SK-MEL-5 (cell line): ENCODE measurements around the gene NMS. TPM values are rescaled to one million over a fixed set of nuclear protein-coding genes. Genes with fewer than 3 reads are reported as not detected.

ENCODE experiments used
- DNase-seq: peaks from one replicate; pipeline ENCODE4 v3.0.0-alpha.2; 2016; ENCODE audit warnings: low read depth, low spot score
- in situ Hi-C: cut with HindIII; loops from 2 replicates; pipeline ENCODE4 v1.10.0; 2016; ENCODE audit warnings: low sequenced_read_pairs, high pct_unique_total_duplicates, low pct_unique_long_range_greater_than_20kb
- total RNA-seq: library from RNA; depleted of rRNA; stranded (reverse); fragments of >200 nt; shearing (Covaris generic); gene quantifications from 2 replicates; pipeline ENCODE4 v1.2.3, GENCODE V29; 2014

NMS gene
- total RNA-seq, 1 experiment from 2014 or later = not detected

DNA sequence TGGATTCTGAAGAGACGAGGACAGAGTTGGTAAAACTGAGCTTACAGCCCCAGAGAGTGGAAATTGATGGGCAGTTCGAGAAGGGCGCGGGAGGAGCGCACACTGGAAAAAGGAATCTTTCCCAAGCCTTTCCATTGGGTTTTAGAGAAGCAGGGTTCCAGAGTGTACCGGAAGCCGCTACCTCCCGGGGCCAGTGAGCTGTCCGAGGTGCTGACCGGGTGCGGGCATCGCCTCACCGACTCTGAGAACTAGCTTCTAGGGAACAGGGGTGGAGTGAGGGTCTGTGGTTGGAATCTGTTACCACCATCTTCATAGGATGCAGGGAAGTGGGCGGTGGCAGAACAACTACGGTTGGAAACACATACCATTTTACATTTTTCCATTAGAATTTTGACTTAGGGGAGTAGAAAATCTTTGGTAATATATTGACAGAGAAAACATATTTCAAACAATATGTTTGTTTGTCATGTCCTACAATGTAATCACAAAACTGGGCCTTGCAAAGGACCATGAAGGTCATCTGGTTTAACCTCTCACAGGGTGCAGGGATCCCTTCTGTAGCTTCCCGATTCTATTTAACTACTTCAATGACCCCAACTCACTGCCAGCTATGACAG, 724 bp downstream of the NMS start:
- in situ Hi-C loops = no loop called here
- DNase-seq = peak; percentile 25

DNA sequence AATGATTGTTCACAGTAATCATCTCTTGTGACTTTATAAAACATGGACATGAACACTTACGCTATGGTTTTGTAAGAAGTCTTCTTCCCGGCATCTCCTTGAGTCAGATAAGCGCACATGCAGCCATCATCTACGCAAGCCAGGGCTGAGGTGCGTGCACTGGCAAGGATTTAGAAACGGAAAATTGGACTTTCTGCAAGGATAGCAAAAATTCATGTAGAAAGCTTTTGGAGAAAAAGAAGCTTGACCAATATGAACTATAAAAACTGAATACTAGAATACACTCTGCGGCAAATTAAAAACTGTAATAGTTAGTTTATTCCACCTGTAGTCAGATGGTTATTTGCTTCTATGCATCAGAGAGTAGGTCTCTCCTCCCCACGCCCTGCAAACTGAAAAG, 6.3 kb downstream of the NMS start:
- in situ Hi-C loops = no loop called here
- DNase-seq = no peak

DNA sequence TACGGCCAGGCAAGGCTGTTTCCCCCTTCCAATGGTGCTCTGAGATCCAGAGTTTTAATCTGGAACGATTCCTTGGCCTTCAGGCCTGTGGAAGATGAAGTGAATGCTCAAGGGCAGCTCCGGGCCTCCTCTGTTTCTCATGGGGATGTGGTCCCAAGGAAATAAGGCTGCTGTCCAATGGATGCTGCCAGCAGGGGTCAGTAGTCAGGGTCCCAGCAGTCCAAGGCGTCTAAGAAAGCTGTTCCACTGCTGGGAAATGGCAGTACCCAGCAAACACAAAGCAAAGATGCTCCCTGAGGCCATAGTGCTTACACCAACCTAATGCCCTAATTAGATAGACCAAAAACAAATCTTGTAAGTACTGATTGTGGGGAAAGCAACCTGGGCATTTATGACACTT, 12.5 kb downstream of the NMS start:
- in situ Hi-C loops = no loop called here
- DNase-seq = peak; percentile 73

GRCh38 chr2:100483895-100484294, 13.6 kb downstream of the NMS start:
- in situ Hi-C loops = no loop called here
- no peak for DNase-seq

DNA sequence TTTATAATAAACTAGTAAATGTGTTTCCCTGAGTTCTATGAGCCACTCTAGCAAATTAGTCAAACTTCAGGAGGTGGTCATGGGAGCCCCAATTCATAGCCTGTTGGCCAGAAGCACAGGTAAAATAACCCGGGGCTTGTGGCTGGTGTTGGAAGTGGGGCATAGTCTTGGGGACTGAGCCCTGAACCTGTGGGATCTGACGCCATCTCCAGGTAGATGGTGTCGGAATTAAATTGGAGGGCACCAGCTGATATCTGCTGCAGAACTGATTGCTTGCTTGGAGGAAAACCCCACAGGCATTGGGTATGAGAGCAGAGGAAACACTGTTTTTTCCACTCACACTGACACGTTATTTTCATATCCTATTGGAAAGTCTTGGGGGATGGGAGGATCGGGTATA, 14.1 kb downstream of the NMS start:
- in situ Hi-C loops = no loop called here
- DNase-seq = no peak

GRCh38 chr2:100485396-100485795, 15.1 kb downstream of the NMS start:
- no peak for DNase-seq
- in situ Hi-C loops = no loop called here

DNA sequence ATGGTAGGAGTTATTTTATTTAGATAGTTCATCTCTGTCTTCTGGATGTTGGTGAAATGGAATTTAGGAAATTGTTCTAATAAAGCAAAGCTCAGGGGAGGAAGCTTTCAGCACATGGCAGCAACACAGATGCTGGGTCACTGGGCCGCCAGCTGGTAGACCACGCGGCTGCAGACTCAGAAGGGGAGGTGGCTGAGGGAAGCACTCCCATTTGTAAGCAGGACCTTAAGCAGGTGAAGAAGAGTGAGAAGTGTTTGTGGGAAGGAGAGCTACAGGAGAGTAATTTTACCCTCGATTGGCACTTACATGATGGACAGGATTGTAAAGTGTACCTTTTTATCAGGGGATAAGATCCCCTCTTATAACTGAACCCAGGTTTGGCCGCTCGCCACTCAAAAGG, 24.4 kb downstream of the NMS start:
- DNase-seq = no peak
- in situ Hi-C loops = no loop called here

DNA sequence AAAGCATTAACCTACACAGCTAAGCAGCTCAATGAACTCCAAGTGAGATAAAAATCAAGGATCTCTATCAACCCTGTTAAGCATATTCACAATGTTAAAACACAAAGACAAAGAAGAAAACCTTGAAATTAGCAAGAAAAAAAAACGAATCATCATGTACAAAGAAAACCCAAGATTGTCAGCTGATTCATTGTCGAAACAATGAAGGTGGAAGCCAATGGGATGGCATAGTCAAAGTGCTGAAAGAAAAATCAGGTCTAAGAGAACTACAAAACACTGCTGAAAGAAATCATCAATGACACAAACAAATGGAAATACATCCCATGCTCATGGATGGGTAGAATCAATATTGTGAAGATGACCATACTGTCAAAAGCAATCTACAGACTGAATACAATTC, 32.5 kb downstream of the NMS start:
- in situ Hi-C loops = no loop called here
- no peak for DNase-seq

GRCh38 chr2:100504542-100504941, 34.3 kb downstream of the NMS start:
- no peak for DNase-seq
- in situ Hi-C loops = no loop called here

- in situ Hi-C loops = no loop called here
- no peak for DNase-seq
Observed at GRCh38 chr2:100509066-100509465, 38.8 kb downstream of the NMS start.

GRCh38 chr2:100513650-100514049, 43.4 kb downstream of the NMS start:
- in situ Hi-C loops = no loop called here
- DNase-seq = no peak

GRCh38 chr2:100517556-100517955, 47.3 kb downstream of the NMS start:
- in situ Hi-C loops = no loop called here
- peak; percentile 57 for DNase-seq

GRCh38 chr2:100518801-100519200, 48.5 kb downstream of the NMS start:
- in situ Hi-C loops = no loop called here
- DNase-seq = no peak

- in situ Hi-C loops = no loop called here
- DNase-seq = no peak
Observed at GRCh38 chr2:100520224-100520623, 49.9 kb downstream of the NMS start.

DNA sequence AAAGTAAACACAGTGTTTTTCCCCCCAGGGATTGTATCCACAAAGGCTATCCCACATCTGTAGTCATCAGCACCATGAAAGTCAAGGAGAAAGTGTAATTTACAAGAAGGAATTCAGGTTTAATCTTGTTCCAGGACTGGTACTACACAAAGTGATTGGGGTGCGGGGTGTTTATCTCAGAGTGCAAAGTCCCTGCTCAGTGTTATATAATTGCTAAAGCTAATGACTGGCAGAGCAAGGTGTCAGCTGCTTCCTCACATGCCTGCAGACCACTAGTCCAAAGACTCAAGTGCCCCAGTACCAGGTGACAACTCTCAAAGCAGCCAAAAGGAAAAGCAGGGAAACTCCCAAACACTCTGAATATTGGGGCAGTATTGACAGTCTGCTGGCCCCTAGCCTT, 52.1 kb downstream of the NMS start:
- in situ Hi-C loops = no loop called here
- no peak for DNase-seq

GRCh38 chr2:100524331-100524730, 54.0 kb downstream of the NMS start:
- in situ Hi-C loops = no loop called here
- peak; percentile 88 for DNase-seq

GRCh38 chr2:100526868-100527267, 56.6 kb downstream of the NMS start:
- DNase-seq = no peak
- in situ Hi-C loops = no loop called here

- in situ Hi-C loops = no loop called here
Observed at GRCh38 chr2:100527440-100528015, 57.2 kb downstream of the NMS start.

GRCh38 chr2:100529176-100529575, 58.9 kb downstream of the NMS start:
- in situ Hi-C loops = no loop called here
- no peak for DNase-seq

More at GRCh38 chr2:100527440-100528015, 57.2 kb downstream of the NMS start:
- no peak for DNase-seq

- DNase-seq = no peak
Observed at GRCh38 chr2:100529900-100530299, 59.6 kb downstream of the NMS start.

More at GRCh38 chr2:100529900-100530299, 59.6 kb downstream of the NMS start:
- in situ Hi-C loops = no loop called here
